Activated CD4-positive, alpha-beta T cell treated with anti-CD3 and anti-CD28 coated beads, Interleukin-10, Interleukin-2, amounts not matched to agents 100 ng/mL and 50 ng/mL, durations not matched to agents 16 hours and 8 hours (primary cell): ENCODE data around the gene ANKRD34B.

ENCODE experiments used
- DNase-seq: peaks from one replicate; pipeline ENCODE4 v3.0.0-alpha.2; 2020

ANKRD34B gene

GRCh38 chr5:80569086-80569960 is 757 bp downstream of the ANKRD34B start:
- DNase-seq = no peak

DNA sequence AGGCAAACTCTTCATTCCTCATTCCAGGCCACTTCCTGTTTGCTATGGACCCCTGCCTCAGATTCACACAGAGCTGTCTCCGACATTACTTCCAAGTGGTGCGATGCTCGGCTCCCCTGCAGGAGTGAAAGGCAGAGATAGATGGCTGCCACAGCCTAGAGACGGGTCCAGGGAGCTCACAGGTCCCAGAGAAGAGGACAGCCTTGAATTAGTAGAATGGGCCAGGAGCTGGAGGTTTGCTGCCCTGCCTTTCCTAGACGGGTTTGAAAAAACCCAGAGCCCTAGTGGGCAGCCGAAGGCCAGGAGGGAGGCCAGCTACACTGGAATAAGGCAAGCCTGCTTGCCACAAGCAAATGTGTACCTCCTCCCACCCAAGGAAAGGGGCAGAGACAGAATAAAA is 1.8 kb downstream of the ANKRD34B start:
- no peak for DNase-seq

DNA sequence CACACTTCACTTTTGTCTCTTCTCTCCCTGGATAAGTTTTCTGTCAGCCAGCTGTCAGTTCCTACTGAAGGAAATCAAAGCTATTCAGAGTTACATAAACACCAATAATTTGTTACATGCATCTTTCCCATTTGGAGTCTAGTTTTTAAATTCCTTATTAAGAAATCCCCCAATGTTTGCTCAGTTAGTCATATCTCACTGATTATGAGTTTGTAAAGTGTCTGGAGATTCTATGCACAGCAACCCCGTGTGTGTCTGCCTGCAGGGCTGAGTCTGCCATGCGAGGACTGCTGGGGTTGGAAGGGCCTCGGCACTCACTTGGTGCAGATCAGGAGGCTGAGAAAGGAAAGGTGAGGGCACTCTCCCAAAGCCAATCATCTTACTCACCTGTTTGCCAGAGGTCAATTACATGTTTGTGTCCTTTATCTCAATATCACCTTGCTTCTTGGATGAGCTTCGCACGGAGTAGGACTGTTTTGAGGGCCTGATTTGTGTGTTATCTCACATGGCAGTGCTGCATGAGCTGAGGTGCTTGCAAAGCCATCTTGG is 3.3 kb downstream of the ANKRD34B start:
- no peak for DNase-seq

- DNase-seq = no peak
These were observed 4.8 kb downstream of the ANKRD34B start for GRCh38 chr5:80565330-80565729.

GRCh38 chr5:80559244-80559643 is 10.8 kb downstream of the ANKRD34B start:
- no peak for DNase-seq

GRCh38 chr5:80555099-80555498 is 15.0 kb downstream of the ANKRD34B start:
- no peak for DNase-seq

DNA sequence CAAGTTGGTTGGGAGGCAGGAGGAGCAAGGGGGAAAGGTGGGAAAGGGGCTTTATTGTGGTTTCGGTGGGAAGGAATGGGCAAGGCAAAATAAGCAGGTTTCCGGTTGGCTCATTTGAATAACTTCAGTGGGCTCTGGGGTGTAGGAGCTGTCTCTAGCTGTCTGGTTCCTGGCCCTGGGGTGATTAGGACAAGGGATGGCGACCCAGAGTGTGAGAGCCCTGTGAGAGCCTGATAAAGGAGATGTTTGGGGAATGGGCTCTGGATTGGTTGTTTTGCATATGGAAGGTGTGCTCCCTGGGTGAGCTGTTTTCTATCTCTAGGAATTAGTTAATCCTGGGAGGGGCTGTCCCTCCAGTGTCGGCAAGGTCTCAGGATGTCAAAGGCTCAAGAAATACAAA is 15.4 kb downstream of the ANKRD34B start:
- no peak for DNase-seq

- peak; percentile 35 for DNase-seq
These were observed 28.7 kb downstream of the ANKRD34B start for GRCh38 chr5:80541392-80541791.

GRCh38 chr5:80540691-80541090 is 29.4 kb downstream of the ANKRD34B start:
- no peak for DNase-seq

DNA sequence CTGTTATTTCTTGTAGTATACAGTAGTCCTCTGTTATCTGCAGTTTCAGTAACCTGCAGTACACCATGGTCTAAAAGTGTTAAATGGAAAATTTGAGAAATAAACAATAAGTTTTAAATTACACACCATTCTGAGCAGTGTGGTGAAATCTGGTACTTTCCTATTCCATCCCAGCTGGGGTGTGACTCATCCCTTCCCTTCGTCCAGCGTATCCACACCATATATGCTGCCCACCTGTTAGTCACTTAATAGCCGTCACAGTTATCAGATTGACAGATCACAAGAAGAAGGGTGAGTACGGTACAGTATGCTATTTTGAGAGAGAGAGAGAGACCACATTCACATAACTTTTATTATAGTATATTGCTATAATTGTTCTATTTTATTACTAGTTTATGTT is 53.3 kb downstream of the ANKRD34B start:
- DNase-seq = peak; percentile 43

DNA sequence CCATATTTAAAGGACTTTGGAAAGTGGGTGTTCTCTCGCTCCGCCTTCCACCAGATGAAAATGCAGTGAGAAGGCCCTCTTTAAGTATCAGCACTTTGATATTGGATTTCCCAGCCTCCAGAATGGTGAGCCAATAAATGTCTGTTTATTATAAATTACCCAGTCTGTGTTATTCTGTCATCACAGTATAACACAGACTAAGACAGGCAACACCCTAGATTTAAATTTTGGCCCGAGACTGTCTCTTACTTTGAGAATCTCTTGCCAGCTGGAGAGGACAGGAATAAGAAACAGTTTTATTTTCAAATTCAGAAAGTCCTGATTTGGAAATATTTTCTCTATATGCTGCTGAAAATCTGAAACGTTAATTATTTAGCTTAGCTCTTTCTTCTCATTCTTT is 60.7 kb downstream of the ANKRD34B start:
- DNase-seq = no peak

DNA sequence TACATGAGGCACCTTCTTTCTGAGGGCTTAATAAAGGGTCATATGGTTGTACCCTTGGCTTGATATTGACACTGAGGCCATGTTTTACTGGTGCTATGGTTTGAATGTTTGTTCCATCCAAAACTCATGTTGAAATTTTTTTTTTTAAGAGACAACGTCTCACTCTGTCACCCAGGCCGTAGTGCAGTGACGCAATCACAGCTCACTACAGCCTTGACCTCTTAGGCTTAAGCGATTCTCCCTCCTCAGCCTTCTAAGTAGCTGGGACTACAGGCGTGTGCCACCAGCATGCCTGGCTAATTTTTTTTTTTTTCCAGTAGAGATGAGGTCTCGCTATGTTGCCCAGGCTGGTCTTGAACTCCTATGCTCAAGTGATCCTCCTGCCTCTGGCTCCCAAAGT is 61.2 kb downstream of the ANKRD34B start:
- no peak for DNase-seq

DNA sequence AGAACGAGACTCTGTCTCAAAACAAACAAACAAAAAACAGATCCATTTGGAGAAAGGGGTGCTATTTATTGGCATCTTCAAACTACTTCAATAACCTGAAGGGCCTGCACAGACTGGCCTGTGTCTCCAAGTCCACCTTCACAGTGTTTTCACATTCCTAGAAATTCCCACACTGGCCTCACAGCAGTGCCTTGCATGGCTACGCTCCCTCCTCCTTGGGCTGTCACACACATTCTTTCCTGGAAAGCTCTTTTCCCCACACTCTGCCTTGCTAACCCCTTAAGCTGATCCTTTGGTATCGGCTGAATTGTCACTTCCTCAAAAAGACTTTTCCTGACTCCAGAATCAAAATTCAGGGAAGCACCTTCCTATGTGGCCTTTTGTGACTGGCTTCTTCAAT is 62.4 kb downstream of the ANKRD34B start:
- no peak for DNase-seq
